Stimulated activated CD8-positive, alpha-beta memory T cell treated with anti-CD3 and anti-CD28 coated beads, Interleukin-2, amount 100 ng/mL, for 48 hours (primary cell): ENCODE measurements around the gene WNK1.
"Not testable (repeated sequence)": the region's sequence is repeated elsewhere in the genome, so short reads cannot be mapped to it uniquely, and the experiment has no call there.

Experiments used
- DNase-seq, 2 donors: peaks; one replicate each; pipeline ENCODE4 v3.0.0-alpha.2; 2020; ENCODE audit warnings: low read depth in 2 of 2

Gene WNK1

GRCh38 chr12:910416-910815, 158.0 kb downstream of the WNK1 start:
- DNase-seq = no peak

- DNase-seq = no peak
Observed at GRCh38 chr12:911191-911826, 158.9 kb downstream of the WNK1 start.

- no peak for DNase-seq
Observed at GRCh38 chr12:912466-913235, 160.3 kb downstream of the WNK1 start.

GRCh38 chr12:913919-914698, 161.7 kb downstream of the WNK1 start:
- DNase-seq = no peak

GRCh38 chr12:915090-915489, 162.7 kb downstream of the WNK1 start:
- DNase-seq = no peak

GRCh38 chr12:916240-916639, 163.9 kb downstream of the WNK1 start:
- DNase-seq = no peak

GRCh38 chr12:916712-917445, 164.5 kb downstream of the WNK1 start:
- no peak for DNase-seq

GRCh38 chr12:920676-921075, 168.3 kb downstream of the WNK1 start:
- no peak for DNase-seq

- no peak for DNase-seq
Observed at GRCh38 chr12:922285-922684, 169.9 kb downstream of the WNK1 start.

GRCh38 chr12:926641-927040, 174.3 kb downstream of the WNK1 start:
- no peak for DNase-seq

GRCh38 chr12:931060-931459, 178.7 kb downstream of the WNK1 start:
- no peak for DNase-seq

GRCh38 chr12:931591-931990, 179.2 kb downstream of the WNK1 start:
- no peak for DNase-seq

GRCh38 chr12:935891-936290, 183.5 kb downstream of the WNK1 start:
- not testable (repeated sequence) for DNase-seq

- no peak for DNase-seq
Observed at GRCh38 chr12:936377-937345, 184.3 kb downstream of the WNK1 start.

- DNase-seq = no peak
Observed at GRCh38 chr12:938810-939209, 186.4 kb downstream of the WNK1 start.

GRCh38 chr12:943051-943450, 190.7 kb downstream of the WNK1 start:
- no peak for DNase-seq

- no peak for DNase-seq
Observed at GRCh38 chr12:944211-944610, 191.8 kb downstream of the WNK1 start.

- no peak for DNase-seq
Observed at GRCh38 chr12:946212-946611, 193.8 kb downstream of the WNK1 start.

- no peak for DNase-seq
Observed at GRCh38 chr12:946631-947030, 194.3 kb downstream of the WNK1 start.

- no peak for DNase-seq
Observed at GRCh38 chr12:948238-948637, 195.9 kb downstream of the WNK1 start.
